PC-9 (cell line): ENCODE results near the gene RAX. TPM values are rescaled to one million over a fixed set of nuclear protein-coding genes. Genes with fewer than 3 reads are reported as not detected.

ENCODE experiments used
- BruUV-seq: library from RNA; stranded (reverse); fragments of 400-500 nt; replicated peaks from 2 replicates; lab custom pipeline; 2021; lab: Mats Ljungman, UMichigan
- CTCF ChIA-PET: fragments of 300-600 bp; sonication (Branson Sonifier 250); formaldehyde crosslinking; loops from one replicate; lab custom pipeline; 2022; ENCODE audit warnings: antibody characterized with exemption; lab: Charles Lee
- POLR2A ChIA-PET: fragments of 300-600 bp; sonication (Branson Sonifier 250); formaldehyde crosslinking; loops from one replicate; lab custom pipeline; 2022; ENCODE audit warnings: antibody characterized with exemption; ENCODE audit not compliant: unreplicated experiment; lab: Charles Lee
- DNase-seq, 2 experiments: peaks; one replicate each; pipeline versions ENCODE4 v3.0.0 to v3.0.0-alpha.2; 2015 to 2022; ENCODE audit warnings: mixed read lengths in 1 of 2
- H2AFZ ChIP-seq: fragments of 200-600 bp; sonication (generic); 2 replicates; pipeline ENCODE4 v1.8.1; 2017; ENCODE audit warnings: antibody characterized with exemption
- H3F3A ChIP-seq: fragments of 200-600 bp; sonication (generic); 2 replicates; pipeline ENCODE4 v1.8.1; 2017; ENCODE audit warnings: antibody characterized with exemption, mild to moderate bottlenecking, low read depth; ENCODE audit not compliant: insufficient read depth
- H3K27ac ChIP-seq: fragments of 200-600 bp; sonication (generic); 2 replicates; pipeline ENCODE4 v1.6.1; 2016; ENCODE audit warnings: mixed run types
- H3K27me3 ChIP-seq: fragments of 200-600 bp; sonication (generic); 2 replicates; pipeline ENCODE4 v1.6.1; 2016; ENCODE audit warnings: low read depth, mixed run types; ENCODE audit not compliant: insufficient read depth
- H3K36me3 ChIP-seq: fragments of 200-600 bp; sonication (generic); 2 replicates; pipeline ENCODE4 v1.6.1; 2016; ENCODE audit warnings: low read depth, mixed run types
- H3K4me1 ChIP-seq: fragments of 200-600 bp; sonication (generic); replicated peaks from 2 replicates; pipeline ENCODE4 v1.6.1; 2016; ENCODE audit warnings: mixed run types; ENCODE audit not compliant: insufficient read depth
- H3K4me2 ChIP-seq: fragments of 200-600 bp; sonication (generic); 2 replicates; pipeline ENCODE4 v1.6.1; 2017; ENCODE audit warnings: mixed run types
- H3K4me3 ChIP-seq: fragments of 200-600 bp; sonication (generic); 2 replicates; pipeline ENCODE4 v1.6.1; 2016; ENCODE audit warnings: mixed run types
- H3K79me2 ChIP-seq: fragments of 200-600 bp; sonication (generic); 2 replicates; pipeline ENCODE4 v1.6.1; 2017; ENCODE audit warnings: low read depth, mixed run types
- H3K9me2 ChIP-seq: fragments of 200-600 bp; sonication (generic); 2 replicates; pipeline ENCODE4 v1.8.1; 2017; ENCODE audit warnings: mild to moderate bottlenecking; ENCODE audit not compliant: insufficient read depth
- H3K9me3 ChIP-seq: fragments of 200-600 bp; sonication (generic); 2 replicates; pipeline ENCODE4 v1.8.1; 2016; ENCODE audit warnings: low read depth; ENCODE audit not compliant: insufficient read depth
- H4K20me1 ChIP-seq: fragments of 200-600 bp; sonication (generic); 2 replicates; pipeline ENCODE4 v1.8.1; 2017; ENCODE audit not compliant: insufficient read depth
- CTCF ChIP-seq: fragments of 200-600 bp; sonication (generic); conservative IDR thresholded peaks from 2 replicates; pipeline ENCODE4 v1.6.1; 2017; ENCODE audit warnings: mixed run types, antibody characterized with exemption, mild to moderate bottlenecking, moderate library complexity
- EZH2 ChIP-seq: fragments of 200-600 bp; sonication (generic); IDR thresholded peaks from 2 replicates; pipeline ENCODE4 v1.8.0; 2017; ENCODE audit warnings: antibody characterized with exemption, low read depth
- intact Hi-C: fragments of 100-400 bp; cut with micrococcal nuclease; formaldehyde crosslinking; loops from one replicate; pipeline ENCODE4 v1.10.0; 2022; ENCODE audit not compliant: unreplicated experiment
- total RNA-seq: library from RNA; stranded (reverse); gene quantifications from 2 replicates; pipeline ENCODE4 v1.2.3, GENCODE V29; 2021

The RAX gene
- total RNA-seq, 1 experiment from 2014 or later, result not detected

DNA sequence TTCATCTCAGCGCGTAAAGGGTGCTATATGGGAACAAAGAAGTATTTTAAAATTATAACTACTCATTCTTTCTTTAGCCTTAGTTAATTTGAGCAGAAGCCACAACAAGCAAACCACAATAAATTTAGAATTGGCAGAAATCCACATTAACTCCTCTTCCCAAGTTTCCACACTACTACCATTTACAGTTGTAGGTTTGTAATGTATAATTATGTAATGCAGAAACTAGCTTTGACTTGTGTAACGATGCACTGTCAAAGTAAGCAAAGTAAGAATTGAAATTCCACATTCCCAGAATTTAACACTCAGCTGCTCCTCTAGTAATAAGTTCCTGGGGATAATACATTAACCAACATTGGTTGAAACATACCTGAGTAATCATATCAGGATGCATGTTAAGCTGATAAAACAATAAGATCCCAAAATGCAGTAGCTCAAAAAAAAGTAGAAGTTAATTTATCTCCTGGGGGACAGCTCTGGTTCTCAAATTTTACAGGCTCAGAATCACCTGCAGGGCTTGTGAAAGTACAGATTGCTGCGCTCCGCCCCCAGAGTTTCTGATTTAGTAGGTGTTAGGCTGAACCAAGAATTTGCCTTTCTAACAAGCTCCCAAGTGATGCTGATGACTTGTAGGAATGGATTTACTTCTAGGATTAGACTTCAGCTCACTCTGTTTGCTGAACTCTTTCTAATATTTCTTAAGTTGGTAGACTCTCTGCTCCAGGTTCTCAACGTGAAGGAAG, 43.4 kb downstream of the RAX start:
- Histone ChIP-seq H4K20me1 (no peaks in the 10 kb centered on the region), H3K4me3 (no peak overlapping the region), H3K27me3 (peaks cover 19% of the 10 kb centered on the region; the same call in 1 of the 2 replicates), H3K9me3 (no peaks in the 10 kb centered on the region), H3K27ac (no peak overlapping the region), H3K9me2 (no peaks in the 10 kb centered on the region), H2AFZ (no peak overlapping the region), H3K36me3 (no peaks in the 10 kb centered on the region), H3K4me2 (no peak overlapping the region), H3K4me1 (no peaks in the 10 kb centered on the region), H3F3A (no peaks in the 10 kb centered on the region), H3K79me2 (no peaks in the 10 kb centered on the region)
- TF ChIP-seq CTCF, result no peak
- POLR2A ChIA-PET, result no interaction called here
- intact Hi-C loops, result no loop called here
- no TSS peak for BruUV-seq
- no peak for DNase-seq
- CTCF ChIA-PET, result no interaction called here

DNA sequence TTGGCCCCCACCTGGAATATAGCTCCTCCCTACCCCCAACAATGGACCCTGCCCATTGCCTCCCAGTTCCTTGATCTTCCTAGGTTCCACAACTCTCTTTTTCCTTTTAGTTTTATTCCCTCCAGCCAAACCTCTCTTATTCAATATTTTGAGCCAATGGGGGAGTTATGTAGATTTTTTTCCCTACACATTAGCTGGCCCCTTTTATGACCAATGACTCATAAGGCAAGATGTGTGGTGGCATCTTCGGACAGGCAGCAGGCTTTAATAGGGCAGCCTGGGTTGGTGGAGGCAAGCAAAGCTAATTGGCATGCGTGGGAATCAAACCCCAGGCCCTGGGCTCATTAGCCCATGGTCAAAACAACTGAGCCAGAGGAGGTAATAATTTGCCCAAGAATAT, 44.1 kb downstream of the RAX start:
- Histone ChIP-seq H3K4me3 (no peak overlapping the region), H3K9me2 (no peaks in the 10 kb centered on the region), H3K4me1 (no peaks in the 10 kb centered on the region), H4K20me1 (no peaks in the 10 kb centered on the region), H3K27me3 (peaks cover 19% of the 10 kb centered on the region; the same call in 1 of the 2 replicates), H3K4me2 (no peak overlapping the region), H3F3A (no peaks in the 10 kb centered on the region), H3K27ac (no peak overlapping the region), H2AFZ (no peak overlapping the region), H3K79me2 (no peaks in the 10 kb centered on the region), H3K9me3 (no peaks in the 10 kb centered on the region), H3K36me3 (no peaks in the 10 kb centered on the region)
- TF ChIP-seq CTCF, result no peak
- TF ChIP-seq EZH2, result no peak
- ChIA-PET POLR2A (no interaction called here), CTCF (no interaction called here)
- no TSS peak for BruUV-seq
- no peak for DNase-seq
- intact Hi-C loops, result no loop called here

GRCh38 chr18:59228351-59228750, 44.9 kb downstream of the RAX start:
- H3K27ac ChIP-seq, result no peak overlapping the region
- no peak for TF ChIP-seq CTCF
- TF ChIP-seq EZH2, result no peak
- no peaks in the 10 kb centered on the region for H3K9me3 ChIP-seq
- peaks cover 19% of the 10 kb centered on the region; the same call in 1 of the 2 replicates for H3K27me3 ChIP-seq
- H3F3A ChIP-seq, result no peaks in the 10 kb centered on the region
- no TSS peak for BruUV-seq
- no peaks in the 10 kb centered on the region for H3K79me2 ChIP-seq
- H3K4me1 ChIP-seq, result no peaks in the 10 kb centered on the region
- DNase-seq, result no peak
- no peaks in the 10 kb centered on the region for H4K20me1 ChIP-seq
- intact Hi-C loops, result no loop called here
- CTCF ChIA-PET, result no interaction called here
- H3K9me2 ChIP-seq, result no peaks in the 10 kb centered on the region
- no peak overlapping the region for H3K4me2 ChIP-seq
- POLR2A ChIA-PET, result no interaction called here
- no peak overlapping the region for H2AFZ ChIP-seq
- no peak overlapping the region for H3K4me3 ChIP-seq
- no peaks in the 10 kb centered on the region for H3K36me3 ChIP-seq
